ENCODE data around the gene CFAP299.

The CFAP299 gene

GRCh38 chr4:80532674-80533333 lies 197.3 kb downstream of the CFAP299 start:
- DNase-seq, result no peak

GRCh38 chr4:80535551-80535950 lies 200.0 kb downstream of the CFAP299 start:
- no peak for DNase-seq

DNA sequence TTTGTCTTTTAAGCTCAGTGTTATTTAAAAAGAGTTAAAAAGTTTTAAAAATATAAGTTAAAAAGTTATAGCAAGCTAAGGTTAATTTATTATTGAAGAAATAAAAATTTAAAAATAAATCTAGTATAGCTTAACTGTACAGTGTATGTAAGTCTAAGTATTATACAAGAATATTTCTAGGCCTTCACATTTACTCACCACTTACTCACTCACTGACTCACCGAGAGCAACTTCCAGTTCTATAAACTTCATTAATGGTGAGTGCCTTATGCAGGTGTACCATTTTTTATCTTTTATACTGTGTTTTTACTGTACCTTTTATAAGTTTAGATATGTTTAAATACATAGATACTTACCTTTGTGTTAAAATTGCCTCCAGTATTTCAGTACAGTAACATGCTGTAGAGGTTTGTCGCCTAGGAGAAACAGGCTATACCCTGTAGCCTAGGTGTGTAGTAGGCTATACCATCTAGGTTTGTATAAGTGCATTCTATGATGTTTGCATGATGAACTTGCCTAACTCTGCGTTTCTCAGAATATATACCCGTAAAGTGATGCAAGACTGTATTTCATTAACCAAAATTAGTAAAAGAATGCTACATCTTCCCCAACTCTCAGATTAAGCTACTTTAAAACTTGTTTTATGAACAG lies 202.9 kb downstream of the CFAP299 start:
- no peak for DNase-seq

- DNase-seq, result no peak
Measured at GRCh38 chr4:80539190-80539589, 203.7 kb downstream of the CFAP299 start.

GRCh38 chr4:80540349-80540748 lies 204.8 kb downstream of the CFAP299 start:
- no peak for DNase-seq

- DNase-seq, result no peak
Measured at GRCh38 chr4:80540785-80541469, 205.4 kb downstream of the CFAP299 start.

DNA sequence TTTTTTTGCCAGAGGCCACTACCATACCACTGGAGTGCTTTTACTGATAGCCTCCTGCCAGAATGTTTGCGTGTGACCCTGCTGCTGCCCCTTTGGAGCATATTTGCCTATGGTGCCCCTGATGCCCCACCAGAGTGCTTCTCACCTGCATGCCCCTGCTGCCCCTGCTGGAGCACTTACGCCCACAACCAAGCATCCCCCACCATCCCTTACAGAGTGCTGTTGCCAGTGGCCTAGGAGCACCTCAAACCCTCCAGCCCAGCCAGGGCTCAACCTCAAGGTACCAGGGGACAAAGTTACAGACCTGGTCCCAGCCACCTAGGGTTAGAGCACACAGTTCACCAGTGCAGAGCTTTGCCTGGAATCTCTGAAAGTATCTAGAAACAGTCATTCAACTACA lies 207.2 kb downstream of the CFAP299 start:
- DNase-seq, result no peak

- DNase-seq, result no peak
Measured at GRCh38 chr4:80560337-80560736, 224.8 kb downstream of the CFAP299 start.

- no peak for DNase-seq
Measured at GRCh38 chr4:80566203-80566872, 230.8 kb downstream of the CFAP299 start.

GRCh38 chr4:80568891-80569290 lies 233.4 kb downstream of the CFAP299 start:
- no peak for DNase-seq

- DNase-seq, result no peak
Measured at GRCh38 chr4:80576796-80577195, 241.3 kb downstream of the CFAP299 start.

DNA sequence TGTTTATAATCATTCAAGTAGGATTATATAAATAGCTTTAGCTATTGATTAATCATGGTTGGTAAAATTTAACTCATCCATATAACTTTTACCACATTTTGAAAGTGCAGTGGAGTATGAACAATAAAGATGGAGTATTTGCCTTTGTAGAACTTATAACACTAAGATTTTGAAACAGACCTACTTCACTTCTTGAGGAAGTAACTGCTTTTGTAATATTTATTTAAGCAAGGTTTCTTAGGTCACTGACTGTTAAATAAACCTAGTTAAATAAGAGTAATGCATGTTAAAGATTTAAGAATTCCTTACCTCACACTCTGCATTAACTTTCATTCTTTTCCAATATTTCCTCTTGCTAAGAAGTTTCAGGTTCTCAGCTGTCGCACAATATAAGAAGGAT lies 242.5 kb downstream of the CFAP299 start:
- DNase-seq, result no peak

DNA sequence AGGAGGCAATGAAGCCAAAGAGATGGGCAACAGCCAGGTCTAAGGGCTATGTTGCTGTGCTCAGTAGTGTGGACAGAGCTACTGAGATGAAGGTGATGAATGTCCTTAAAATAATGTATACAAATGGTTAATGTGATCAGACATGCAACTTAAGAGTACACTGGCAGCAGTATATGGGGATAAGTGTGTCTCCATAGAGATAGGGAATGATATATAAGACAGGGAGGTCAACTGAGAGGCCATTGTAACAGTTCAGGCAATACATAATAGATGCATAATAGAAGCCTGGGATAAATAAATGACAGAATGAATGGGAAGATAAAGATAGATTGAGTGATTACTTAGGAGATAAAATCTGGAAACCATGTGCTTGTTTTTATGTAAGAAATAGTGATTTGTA lies 250.0 kb downstream of the CFAP299 start:
- no peak for DNase-seq

- DNase-seq, result no peak
Measured at GRCh38 chr4:80586716-80587115, 251.2 kb downstream of the CFAP299 start.

- no peak for DNase-seq
Measured at GRCh38 chr4:80587871-80588385, 252.4 kb downstream of the CFAP299 start.

DNA sequence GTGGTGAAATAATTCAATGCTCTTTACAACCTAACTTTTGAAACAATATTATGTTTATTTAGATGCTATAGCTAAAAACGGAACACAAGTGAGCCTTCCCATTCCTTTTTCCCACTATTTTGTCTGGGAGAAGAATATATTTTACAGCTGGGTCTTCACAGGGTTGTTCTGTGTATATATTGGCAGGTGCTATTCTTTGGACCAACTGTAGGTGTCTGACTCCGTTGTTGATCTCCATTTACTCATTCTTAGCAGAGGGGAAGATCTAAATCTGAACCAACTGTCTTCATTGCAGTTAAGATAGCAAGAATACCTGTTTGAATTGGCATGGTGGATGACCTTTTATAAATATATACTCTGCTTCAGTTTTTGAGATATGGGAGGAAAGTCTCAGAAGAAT lies 257.4 kb downstream of the CFAP299 start:
- DNase-seq, result no peak

DNA sequence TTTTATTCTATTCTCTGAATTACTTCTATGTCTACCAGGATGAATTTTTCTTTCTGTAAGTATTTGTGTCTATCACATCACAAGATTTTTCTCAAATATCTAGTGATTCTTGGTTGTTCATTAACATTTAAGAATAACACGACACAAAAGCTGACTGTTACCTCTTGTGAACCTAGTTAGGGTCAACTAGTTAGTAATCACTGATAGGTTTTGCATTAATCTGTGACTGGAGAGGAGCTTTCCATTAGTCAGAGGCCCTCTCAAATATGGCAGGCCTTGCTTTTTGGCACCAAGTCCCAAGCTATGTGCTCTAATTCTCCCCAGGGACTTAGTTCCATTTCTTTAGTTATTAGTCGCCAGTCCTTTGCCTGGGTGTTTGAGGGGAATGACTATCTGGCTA lies 259.2 kb downstream of the CFAP299 start:
- no peak for DNase-seq

GRCh38 chr4:80608281-80608980 lies 272.9 kb downstream of the CFAP299 start:
- no peak for DNase-seq

GRCh38 chr4:80610199-80610598 lies 274.7 kb downstream of the CFAP299 start:
- DNase-seq, result no peak

DNA sequence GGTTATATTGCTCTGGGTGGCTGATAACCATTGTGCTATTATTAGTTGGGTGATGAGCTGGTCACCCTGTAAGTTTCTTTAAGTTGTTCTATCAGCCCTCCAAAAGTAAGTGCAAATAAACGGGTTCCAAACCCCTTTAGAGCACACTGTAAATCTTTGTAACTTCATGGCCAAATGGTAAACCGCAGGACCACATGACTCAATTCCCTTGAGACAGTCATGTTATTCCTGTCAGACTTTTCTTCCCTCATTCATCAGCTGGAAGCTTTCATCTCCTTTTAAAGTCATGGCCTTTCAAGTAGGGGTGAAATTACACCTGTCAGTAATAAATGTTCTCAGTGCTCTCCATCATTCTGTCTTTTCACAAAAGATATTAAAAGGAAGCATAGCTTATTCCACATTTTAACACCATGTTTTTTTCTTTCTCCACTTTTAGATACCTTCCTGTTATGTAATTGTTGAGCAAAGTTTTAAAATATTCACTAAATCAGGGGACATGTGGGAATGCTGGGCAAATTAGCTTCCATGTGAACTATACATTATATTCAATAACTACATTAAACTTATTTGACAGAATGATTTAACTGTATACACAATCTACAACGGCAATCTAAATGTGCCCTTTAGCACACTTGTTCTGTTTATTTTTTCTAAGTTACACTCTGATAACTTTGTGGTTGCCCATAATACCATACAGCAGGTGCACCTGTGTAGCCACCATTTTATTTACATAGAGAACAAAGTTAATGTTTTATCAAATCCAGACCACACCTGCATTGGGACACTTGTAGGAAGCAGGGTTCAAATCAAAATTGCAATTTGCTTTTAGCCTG lies 275.5 kb downstream of the CFAP299 start:
- DNase-seq, result no peak

DNA sequence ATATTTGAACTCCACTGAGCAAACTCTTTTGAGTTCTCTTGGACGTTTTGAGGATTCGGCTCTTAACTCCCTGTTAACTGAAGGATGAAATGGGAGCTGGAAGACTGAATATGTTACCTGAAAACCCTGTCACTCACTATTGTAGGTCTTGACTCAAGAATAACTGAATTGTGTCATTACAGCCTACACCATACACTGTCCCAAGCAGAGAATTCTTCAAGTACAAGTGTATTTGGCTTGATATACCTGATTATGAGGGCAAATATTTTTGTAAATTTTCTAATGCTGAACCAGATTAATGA lies 276.1 kb downstream of the CFAP299 start:
- DNase-seq, result no peak

- DNase-seq, result no peak
Measured at GRCh38 chr4:80613470-80613869, 277.9 kb downstream of the CFAP299 start.

Measured in NCI-H748 treated with DMSO at 0.1 percent for 48 hours (cell line).